ENCODE data around the gene USP37. TPM values are rescaled to one million over a fixed set of nuclear protein-coding genes. Genes with fewer than 3 reads are reported as not detected.
A peak's percentile ranks its signal among the peaks of the same experiment; 100 is the strongest.

Gene USP37
- total and polyA plus RNA-seq, 8 donors, result 13.0 to 21.9 (median 19.3) TPM

GRCh38 chr2:218585541-218585940 lies 17.4 kb upstream of the USP37 start:
- Histone ChIP-seq H3K4me1 (no peaks in the 10 kb centered on the region), H3K9me3 (no peaks in the 10 kb centered on the region), H3K4me3 (no peak overlapping the region), H3K27me3 (no peaks in the 10 kb centered on the region), H3K36me3 (peaks cover 0 to 95% of the 10 kb centered on the region in 2 donors), H3K27ac (no peak overlapping the region)
- intact Hi-C loops (cut with DNase I), result no loop called here
- ATAC-seq, result no peak
- no peak for DNase-seq
- no peak for TF ChIP-seq CTCF (IDR thresholded peaks at IDR 0.05)

- Histone ChIP-seq H3K36me3 (peaks cover 0 to 90% of the 10 kb centered on the region in 2 donors), H3K4me1 (no peaks in the 10 kb centered on the region), H3K27me3 (no peaks in the 10 kb centered on the region), H3K4me3 (no peak overlapping the region), H3K27ac (no peak overlapping the region), H3K9me3 (no peaks in the 10 kb centered on the region)
- intact Hi-C loops (cut with DNase I), result no loop called here
- no peak for TF ChIP-seq CTCF (IDR thresholded peaks at IDR 0.05)
- ATAC-seq (no peak), DNase-seq (no peak)
Observed at GRCh38 chr2:218583983-218584850, 16.1 kb upstream of the USP37 start.

GRCh38 chr2:218582076-218582475 lies 13.9 kb upstream of the USP37 start:
- H3K36me3 ChIP-seq, result peaks cover 0 to 72% of the 10 kb centered on the region in 2 donors
- no peaks in the 10 kb centered on the region for H3K27me3 ChIP-seq
- intact Hi-C loops (cut with DNase I), result no loop called here
- H3K4me3 ChIP-seq, result no peak overlapping the region
- peaks cover 0 to 8% of the 10 kb centered on the region in 2 donors for H3K4me1 ChIP-seq
- no peak for DNase-seq
- no peak overlapping the region for H3K27ac ChIP-seq
- no peaks in the 10 kb centered on the region for H3K9me3 ChIP-seq
- no peak for TF ChIP-seq CTCF (IDR thresholded peaks at IDR 0.05)
- ATAC-seq, result no peak

- Histone ChIP-seq H3K27me3 (no peaks in the 10 kb centered on the region), H3K4me1 (peaks cover 0 to 8% of the 10 kb centered on the region in 2 donors), H3K4me3 (no peak overlapping the region), H3K27ac (no peak overlapping the region), H3K36me3 (peaks cover 0 to 59% of the 10 kb centered on the region in 2 donors), H3K9me3 (no peaks in the 10 kb centered on the region)
- ATAC-seq, result no peak
- TF ChIP-seq CTCF (IDR thresholded peaks at IDR 0.05), result no peak
- intact Hi-C loops (cut with DNase I), result no loop called here
- DNase-seq, result no peak
Observed at GRCh38 chr2:218578272-218578877, 10.2 kb upstream of the USP37 start.

- no peak for DNase-seq
- H3K9me3 ChIP-seq, result no peaks in the 10 kb centered on the region
- no peak for TF ChIP-seq CTCF (IDR thresholded peaks at IDR 0.05)
- no peak overlapping the region for H3K4me3 ChIP-seq
- intact Hi-C loops (cut with DNase I), result no loop called here
- peak; percentile 79 for ATAC-seq
- H3K27me3 ChIP-seq, result no peaks in the 10 kb centered on the region
- peaks cover 0 to 61% of the 10 kb centered on the region in 2 donors for H3K36me3 ChIP-seq
- H3K4me1 ChIP-seq, result peaks cover 0 to 10% of the 10 kb centered on the region in 2 donors
- no peak overlapping the region for H3K27ac ChIP-seq
Observed at GRCh38 chr2:218577482-218578220, 9.5 kb upstream of the USP37 start.

Data from left lung (tissue), 10 donors.